ENCODE results near the gene SBDS. TPM values are rescaled to one million over a fixed set of nuclear protein-coding genes. Genes with fewer than 3 reads are reported as not detected.
"Not testable (repeated sequence)": the region's sequence is repeated elsewhere in the genome, so short reads cannot be mapped to it uniquely, and the experiment has no call there.

The SBDS gene
- total RNA-seq, 1 donor from 2014 or later = 55.0 TPM

DNA sequence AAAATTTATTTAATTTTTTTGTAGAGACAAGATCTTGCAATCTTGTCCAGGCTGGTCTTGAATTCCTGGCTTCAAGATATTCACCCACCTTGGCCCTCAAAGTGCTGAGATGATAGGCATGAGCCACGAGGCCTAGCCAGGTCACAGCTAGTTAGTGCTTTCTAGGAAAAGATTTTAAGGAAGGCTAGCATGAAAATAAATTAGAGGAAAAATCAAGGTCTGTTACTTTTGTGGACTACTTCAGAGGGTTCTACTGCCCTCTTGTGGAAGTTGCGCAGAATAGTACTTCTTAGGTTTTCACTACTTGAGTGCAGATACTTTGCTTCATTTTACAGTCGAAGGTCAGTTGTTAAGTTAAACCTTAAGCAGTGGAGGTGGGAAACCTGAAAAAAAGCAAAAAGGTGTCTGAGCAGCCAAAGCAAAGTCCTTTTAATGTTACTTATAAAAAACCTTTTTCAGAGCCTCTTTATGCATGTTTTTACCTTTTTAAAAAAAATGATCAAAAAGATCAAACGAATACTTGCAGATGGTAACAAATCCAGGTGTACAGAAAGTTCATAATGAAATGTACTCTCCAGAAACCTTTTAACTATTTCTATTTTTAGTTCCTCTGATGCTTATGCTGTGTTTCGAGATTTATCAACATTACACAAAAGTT is 5.3 kb upstream of the SBDS start:
- peak; percentile 15 for FAIRE-seq
- not testable (repeated sequence) for DNase-seq (ENCODE audit: low spot score in 2 of 2)

DNA sequence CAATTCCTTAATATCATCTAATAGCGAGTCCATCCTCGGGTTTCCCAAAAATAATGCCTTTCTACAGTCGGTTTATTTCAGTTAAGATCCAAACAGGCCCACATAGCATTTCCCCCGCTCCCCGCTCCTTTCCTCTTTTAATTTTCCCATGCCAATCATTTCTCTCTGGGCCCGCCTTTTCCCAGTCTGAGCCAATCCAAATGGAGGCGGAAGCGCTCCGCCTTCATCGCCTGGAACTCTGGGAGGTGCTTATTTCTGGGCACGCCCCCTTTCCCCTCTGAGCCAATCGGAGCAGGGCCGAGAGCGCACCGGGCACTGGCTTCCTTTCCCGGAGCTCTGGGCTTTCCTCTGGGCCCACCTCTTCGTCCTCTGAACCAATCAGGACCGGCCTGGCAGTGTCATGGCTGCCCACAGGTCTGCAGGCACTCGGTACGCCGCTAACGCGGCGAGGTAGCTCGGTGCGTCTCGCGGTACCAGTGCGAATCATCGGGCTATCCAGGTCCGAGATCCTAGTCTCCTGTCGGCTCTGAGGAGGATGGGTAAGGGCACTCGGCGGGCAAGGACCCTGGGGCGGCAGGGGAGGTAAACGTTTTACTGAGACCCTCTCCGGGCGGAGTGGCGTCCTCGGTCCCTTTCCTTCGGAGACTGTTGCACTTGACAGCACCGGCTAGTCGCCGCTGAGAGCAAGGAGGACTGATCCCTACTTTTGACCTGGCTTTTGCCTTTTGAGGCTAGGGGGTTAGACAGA is 1.2 kb upstream of the SBDS start, which contains the start of gene TYW1:
Gene TYW1 (plus strand): TSS at position 390 of the 748 bp plus-strand sequence. CDS start 146 bp downstream, at position 536.
- FAIRE-seq = peak; percentile 96
- peak; percentile 58 to 64 for DNase-seq (ENCODE audit: low spot score in 2 of 2)

GRCh38 chr7:66994691-66995049 is 716 bp downstream of the SBDS start:
- FAIRE-seq; DNase-seq (ENCODE audit: low spot score in 2 of 2): not testable (repeated sequence)

- not testable (repeated sequence) for FAIRE-seq; DNase-seq (ENCODE audit: low spot score in 2 of 2)
Observed at GRCh38 chr7:66994051-66994450, 1.3 kb downstream of the SBDS start.

GRCh38 chr7:66989552-66989951 is 5.8 kb downstream of the SBDS start:
- FAIRE-seq; DNase-seq (ENCODE audit: low spot score in 2 of 2): not testable (repeated sequence)

- DNase-seq (ENCODE audit: low spot score in 2 of 2); FAIRE-seq: not testable (repeated sequence)
Observed at GRCh38 chr7:66980336-66980735, 15.1 kb downstream of the SBDS start.

- FAIRE-seq = not testable (repeated sequence)
Observed at GRCh38 chr7:66979013-66979412, 16.4 kb downstream of the SBDS start.

GRCh38 chr7:66978312-66978711 is 17.1 kb downstream of the SBDS start:
- DNase-seq (ENCODE audit: low spot score in 2 of 2); FAIRE-seq: not testable (repeated sequence)

More at GRCh38 chr7:66979013-66979412, 16.4 kb downstream of the SBDS start:
- DNase-seq (ENCODE audit: low spot score in 2 of 2) = not testable (repeated sequence)

DNA sequence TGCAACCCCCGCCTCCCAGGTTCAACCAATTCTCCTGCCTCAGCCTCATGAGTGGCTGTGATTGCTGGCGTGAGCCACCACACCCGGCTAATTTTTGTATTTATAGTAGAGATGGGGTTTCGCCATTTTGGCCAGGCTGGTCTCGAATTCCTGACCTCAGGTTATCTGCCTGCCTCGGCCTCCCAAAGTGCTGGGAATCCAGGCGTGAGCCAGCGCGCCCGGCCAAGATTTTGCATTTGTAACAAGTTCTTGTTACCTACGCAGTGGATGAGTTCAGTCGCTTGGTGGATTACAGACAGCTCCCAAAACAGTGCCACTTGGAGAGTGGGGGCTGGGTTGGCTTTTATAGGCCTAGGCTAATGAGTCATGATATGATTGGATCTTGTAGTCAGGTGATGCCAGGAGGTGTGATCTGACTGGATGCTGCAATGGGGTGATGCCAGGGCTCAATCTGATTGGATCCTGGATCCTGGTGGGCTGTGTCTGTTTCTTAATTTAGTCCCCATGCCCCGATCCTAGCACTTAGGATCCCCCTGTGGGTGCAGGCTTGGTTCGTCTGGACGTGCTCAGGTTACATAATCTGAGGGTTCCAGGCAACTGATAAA is 20.3 kb downstream of the SBDS start:
- FAIRE-seq = no peak
- DNase-seq (ENCODE audit: low spot score in 2 of 2) = no peak

DNA sequence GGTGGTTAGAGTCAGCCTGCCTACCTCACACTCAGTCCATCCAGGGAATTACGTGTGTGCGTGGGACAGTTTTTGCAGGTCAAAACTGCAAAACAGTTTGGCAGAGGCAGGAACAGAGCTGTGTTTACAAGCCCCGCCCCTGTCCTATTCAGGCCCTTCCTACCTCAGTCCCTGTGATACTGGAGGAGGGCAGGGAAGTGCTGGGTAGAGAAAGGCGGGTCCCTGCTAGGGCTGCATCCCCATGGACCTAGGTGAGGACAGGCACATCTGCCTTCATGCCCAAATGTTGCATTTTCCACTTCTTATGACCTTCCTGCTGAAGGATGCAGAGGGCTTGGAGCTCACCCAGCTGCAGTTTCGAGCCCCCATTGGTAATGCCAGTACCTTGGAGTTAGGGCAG is 25.1 kb downstream of the SBDS start:
- no peak for FAIRE-seq
- DNase-seq (ENCODE audit: low spot score in 2 of 2) = no peak

- not testable (repeated sequence) for DNase-seq (ENCODE audit: low spot score in 2 of 2); FAIRE-seq
Observed at GRCh38 chr7:66969001-66969400, 26.4 kb downstream of the SBDS start.

DNA sequence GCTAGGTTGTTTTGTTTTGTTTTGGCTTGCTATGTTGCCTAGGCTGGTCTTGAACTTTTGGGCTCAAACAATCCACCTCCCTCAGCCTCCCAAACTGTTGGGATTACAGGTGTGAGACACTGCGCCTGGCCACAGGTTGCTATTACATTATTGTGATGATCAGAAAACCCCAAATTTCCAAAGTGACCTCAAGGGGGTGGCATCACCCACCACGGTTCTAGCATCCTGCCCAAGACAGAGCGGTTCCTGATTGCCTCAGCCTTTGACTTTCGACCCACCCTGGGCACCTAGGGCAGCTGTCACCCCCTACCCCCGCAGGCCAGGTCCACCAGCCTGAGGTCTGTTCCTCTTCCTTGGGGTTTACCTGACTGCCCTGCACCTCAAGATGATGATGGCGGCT is 28.4 kb downstream of the SBDS start:
- FAIRE-seq = no peak
- no peak for DNase-seq (ENCODE audit: low spot score in 2 of 2)

- no peak for DNase-seq (ENCODE audit: low spot score in 2 of 2)
- FAIRE-seq = no peak
Observed at GRCh38 chr7:66964411-66964810, 31.0 kb downstream of the SBDS start.

- FAIRE-seq = no peak
Observed at GRCh38 chr7:66961096-66961495, 34.3 kb downstream of the SBDS start.

GRCh38 chr7:66960192-66960591 is 35.2 kb downstream of the SBDS start:
- FAIRE-seq (no peak), DNase-seq (ENCODE audit: low spot score in 2 of 2) (no peak)

More at GRCh38 chr7:66961096-66961495, 34.3 kb downstream of the SBDS start:
- DNase-seq (ENCODE audit: low spot score in 2 of 2) = no peak

- FAIRE-seq = no peak
- no peak for DNase-seq (ENCODE audit: low spot score in 2 of 2)
Observed at GRCh38 chr7:66958538-66959350, 36.6 kb downstream of the SBDS start.

DNA sequence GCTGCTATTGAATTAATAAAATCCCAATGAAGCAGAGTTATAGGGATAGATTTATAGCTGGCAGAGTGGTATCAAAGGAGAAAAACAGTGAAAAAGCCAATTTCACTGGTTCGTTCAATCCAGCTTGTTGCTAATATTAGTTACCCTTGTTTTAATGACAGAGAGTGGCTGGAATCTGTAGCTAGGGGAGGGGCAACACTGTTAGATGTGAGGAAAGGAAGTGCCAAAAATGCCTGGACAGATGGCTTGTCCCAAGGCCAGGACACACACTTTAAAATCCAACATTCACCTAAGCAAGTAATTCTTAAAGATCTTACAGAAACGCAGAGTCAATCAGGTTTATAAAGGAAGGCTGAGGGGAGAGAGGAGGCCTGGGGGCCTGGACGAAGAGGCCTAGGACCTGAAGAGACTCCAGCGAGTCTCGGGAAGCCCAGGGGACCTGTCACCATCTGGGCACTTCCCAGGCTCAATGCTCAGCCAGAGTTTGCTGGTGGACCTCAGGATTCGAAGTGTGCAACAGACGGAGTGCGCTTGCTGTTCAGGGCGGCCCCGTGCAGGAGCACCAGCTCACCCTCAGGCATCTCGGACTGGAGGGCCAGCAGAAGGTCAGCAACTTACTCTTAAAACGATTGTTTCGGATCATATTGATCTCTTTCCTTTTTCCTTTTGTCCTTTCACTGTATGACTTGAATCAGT is 37.6 kb downstream of the SBDS start:
- FAIRE-seq = no peak
- DNase-seq (ENCODE audit: low spot score in 2 of 2) = no peak

DNA sequence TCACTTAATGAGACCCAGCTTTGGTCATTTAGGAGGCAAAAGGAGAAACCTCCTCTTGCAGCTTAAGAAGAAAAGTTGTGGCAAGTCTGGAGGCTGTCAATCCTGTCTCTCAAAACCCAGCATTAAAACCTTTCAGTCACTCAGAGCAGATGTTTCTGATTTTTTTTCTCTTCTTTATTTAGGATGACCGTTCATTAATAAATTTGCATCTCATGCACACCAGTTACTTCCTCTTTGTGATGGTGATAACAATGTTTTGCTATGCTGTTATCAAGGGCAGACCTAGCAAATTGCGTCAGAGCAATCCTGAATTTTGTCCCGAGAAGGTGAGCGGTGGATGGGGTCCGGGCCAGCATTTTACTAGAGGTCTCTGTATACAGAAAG is 42.4 kb downstream of the SBDS start:
- DNase-seq (ENCODE audit: low spot score in 2 of 2) = no peak
- no peak for FAIRE-seq

GRCh38 chr7:66952343-66953043 is 42.9 kb downstream of the SBDS start:
- DNase-seq (ENCODE audit: low spot score in 2 of 2) (no peak), FAIRE-seq (no peak)

All from frontal cortex (tissue), 4 donors.